ENCODE data around the gene SCAMP5.

- TF ChIP-seq, protein P1, sequence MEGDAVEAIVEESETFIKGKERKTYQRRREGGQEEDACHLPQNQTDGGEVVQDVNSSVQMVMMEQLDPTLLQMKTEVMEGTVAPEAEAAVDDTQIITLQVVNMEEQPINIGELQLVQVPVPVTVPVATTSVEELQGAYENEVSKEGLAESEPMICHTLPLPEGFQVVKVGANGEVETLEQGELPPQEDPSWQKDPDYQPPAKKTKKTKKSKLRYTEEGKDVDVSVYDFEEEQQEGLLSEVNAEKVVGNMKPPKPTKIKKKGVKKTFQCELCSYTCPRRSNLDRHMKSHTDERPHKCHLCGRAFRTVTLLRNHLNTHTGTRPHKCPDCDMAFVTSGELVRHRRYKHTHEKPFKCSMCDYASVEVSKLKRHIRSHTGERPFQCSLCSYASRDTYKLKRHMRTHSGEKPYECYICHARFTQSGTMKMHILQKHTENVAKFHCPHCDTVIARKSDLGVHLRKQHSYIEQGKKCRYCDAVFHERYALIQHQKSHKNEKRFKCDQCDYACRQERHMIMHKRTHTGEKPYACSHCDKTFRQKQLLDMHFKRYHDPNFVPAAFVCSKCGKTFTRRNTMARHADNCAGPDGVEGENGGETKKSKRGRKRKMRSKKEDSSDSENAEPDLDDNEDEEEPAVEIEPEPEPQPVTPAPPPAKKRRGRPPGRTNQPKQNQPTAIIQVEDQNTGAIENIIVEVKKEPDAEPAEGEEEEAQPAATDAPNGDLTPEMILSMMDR (IDR thresholded peaks at IDR 0.05) = no peak
- TF ChIP-seq, protein P2, sequence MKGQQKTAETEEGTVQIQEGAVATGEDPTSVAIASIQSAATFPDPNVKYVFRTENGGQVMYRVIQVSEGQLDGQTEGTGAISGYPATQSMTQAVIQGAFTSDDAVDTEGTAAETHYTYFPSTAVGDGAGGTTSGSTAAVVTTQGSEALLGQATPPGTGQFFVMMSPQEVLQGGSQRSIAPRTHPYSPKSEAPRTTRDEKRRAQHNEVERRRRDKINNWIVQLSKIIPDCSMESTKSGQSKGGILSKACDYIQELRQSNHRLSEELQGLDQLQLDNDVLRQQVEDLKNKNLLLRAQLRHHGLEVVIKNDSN (CRISPR knock-in tag; IDR thresholded peaks at IDR 0.05) = no peak
- TF ChIP-seq JUN (CRISPR knock-in tag; IDR thresholded peaks at IDR 0.05) (no peak), MLX (CRISPR knock-in tag; IDR thresholded peaks at IDR 0.05) (no peak), PRDM15 (CRISPR knock-in tag; IDR thresholded peaks at IDR 0.05) (no peak), IRF2 (CRISPR knock-in tag; IDR thresholded peaks at IDR 0.05; ENCODE audit: borderline replicate concordance, low read depth) (no peak), CDX4 (CRISPR knock-in tag; IDR thresholded peaks at IDR 0.05; ENCODE audit: borderline replicate concordance) (no peak), KAT7 (CRISPR knock-in tag; IDR thresholded peaks at IDR 0.05; ENCODE audit: borderline replicate concordance) (no peak)
- TF ChIP-seq, protein P3, sequence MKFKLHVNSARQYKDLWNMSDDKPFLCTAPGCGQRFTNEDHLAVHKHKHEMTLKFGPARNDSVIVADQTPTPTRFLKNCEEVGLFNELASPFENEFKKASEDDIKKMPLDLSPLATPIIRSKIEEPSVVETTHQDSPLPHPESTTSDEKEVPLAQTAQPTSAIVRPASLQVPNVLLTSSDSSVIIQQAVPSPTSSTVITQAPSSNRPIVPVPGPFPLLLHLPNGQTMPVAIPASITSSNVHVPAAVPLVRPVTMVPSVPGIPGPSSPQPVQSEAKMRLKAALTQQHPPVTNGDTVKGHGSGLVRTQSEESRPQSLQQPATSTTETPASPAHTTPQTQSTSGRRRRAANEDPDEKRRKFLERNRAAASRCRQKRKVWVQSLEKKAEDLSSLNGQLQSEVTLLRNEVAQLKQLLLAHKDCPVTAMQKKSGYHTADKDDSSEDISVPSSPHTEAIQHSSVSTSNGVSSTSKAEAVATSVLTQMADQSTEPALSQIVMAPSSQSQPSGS (CRISPR knock-in tag; IDR thresholded peaks at IDR 0.05; ENCODE audit: borderline replicate concordance, low read depth) = no peak
These were observed 11.6 kb upstream of the SCAMP5 start for GRCh38 chr15:74983725-74984231.

Measured in WTC11 (cell line).